Measurements from ENCODE around the gene ATG5.
"Not testable (repeated sequence)": the region's sequence is repeated elsewhere in the genome, so short reads cannot be mapped to it uniquely, and the experiment has no call there.

ATG5 gene

GRCh38 chr6:106257195-106257594, 68.4 kb downstream of the ATG5 start:
- DNase-seq (ENCODE audit: low spot score), result no peak

DNA sequence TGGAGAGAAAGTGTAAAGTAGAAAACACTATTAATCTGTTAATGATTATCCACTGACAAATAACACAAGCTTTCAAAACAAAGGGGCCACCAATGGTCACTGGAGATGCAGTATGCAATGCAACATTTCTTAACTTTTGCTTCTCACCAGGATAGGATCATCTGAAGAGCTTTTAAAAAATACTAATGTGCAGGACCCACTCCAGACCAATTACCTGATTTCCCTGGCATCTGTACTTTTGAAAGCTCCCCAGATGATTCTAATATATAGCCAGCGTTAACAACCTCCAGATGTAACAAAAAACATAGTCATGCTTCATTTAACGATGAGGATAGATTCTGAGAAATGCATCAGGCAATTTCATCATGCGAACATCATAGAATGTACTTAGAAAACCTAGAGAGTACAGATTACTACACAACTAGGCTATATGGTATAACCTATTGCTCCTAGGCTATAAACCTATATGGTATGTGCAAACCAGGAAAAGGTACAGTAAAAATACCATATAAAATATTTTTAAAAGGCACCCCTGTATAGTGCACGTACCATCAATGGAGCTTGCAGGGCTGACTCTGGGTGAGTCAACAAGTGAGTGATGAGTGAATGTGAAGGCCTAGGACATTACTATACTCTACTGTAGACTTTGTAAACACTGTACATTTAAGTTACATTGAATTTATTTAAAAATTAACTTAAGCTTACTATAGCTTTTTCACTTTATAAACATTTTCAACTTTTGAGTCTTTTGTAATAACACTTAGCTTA, 69.2 kb downstream of the ATG5 start:
- no peak for DNase-seq (ENCODE audit: low spot score)

GRCh38 chr6:106255306-106255705, 70.3 kb downstream of the ATG5 start:
- DNase-seq (ENCODE audit: low spot score), result no peak

- no peak for DNase-seq (ENCODE audit: low spot score)
These were observed 70.9 kb downstream of the ATG5 start for GRCh38 chr6:106254636-106255035.

DNA sequence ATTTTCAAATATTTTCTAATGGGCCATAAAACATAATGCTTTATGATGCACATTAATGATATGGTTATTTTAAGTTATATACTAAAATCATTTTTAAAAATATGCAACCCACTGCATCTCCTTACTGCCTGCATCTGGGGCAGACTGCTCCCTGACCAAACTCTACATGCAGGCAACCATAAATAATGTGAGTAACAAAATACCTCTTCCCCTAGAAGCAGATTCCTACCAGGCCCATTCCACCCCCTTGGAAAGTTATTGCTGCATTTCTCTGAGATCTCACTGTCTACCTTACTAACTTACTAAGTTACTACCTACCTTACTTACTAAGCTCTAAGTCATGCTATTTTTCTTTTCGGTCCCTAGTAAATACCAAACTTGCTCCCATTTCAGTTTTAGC, 71.8 kb downstream of the ATG5 start:
- peak; percentile 60 for DNase-seq (ENCODE audit: low spot score)

DNA sequence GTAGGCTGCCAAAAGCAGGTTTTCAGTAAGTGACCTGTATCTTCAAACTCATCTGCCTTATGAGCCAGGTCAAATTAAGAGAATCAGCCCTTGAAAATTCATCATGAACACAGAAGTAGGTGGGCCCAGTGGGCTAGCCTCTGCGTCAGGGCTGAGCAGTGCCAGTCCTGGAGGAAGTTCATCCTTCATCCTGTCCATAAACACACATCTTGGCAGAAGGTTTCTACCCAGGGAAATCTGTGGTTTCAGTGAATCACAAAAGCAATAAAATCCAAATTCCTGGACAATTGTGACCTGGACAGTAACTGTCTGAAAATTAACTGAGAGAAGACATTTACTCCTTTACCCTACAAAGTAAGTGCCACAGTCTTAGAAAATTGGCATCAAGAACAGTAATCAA, 72.4 kb downstream of the ATG5 start:
- DNase-seq (ENCODE audit: low spot score), result peak; percentile 85

DNA sequence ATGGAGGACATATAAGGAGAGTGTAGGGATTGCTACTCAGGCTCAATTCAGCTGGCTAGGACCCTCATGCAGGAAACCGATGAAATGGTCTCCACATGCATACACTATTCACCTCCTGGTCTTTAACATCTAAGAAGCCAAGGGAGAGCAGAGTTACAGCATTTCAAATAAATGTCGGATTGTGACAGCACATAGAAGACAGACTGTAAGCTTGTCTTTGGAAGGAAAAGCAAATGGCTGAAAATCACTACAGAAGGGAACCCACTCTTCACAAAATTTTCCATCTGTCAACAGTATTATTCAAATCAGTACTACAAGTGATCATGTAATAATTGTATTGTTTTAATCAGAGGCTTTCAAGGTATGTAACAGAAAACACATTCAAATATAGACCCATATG, 72.9 kb downstream of the ATG5 start:
- DNase-seq (ENCODE audit: low spot score), result no peak

DNA sequence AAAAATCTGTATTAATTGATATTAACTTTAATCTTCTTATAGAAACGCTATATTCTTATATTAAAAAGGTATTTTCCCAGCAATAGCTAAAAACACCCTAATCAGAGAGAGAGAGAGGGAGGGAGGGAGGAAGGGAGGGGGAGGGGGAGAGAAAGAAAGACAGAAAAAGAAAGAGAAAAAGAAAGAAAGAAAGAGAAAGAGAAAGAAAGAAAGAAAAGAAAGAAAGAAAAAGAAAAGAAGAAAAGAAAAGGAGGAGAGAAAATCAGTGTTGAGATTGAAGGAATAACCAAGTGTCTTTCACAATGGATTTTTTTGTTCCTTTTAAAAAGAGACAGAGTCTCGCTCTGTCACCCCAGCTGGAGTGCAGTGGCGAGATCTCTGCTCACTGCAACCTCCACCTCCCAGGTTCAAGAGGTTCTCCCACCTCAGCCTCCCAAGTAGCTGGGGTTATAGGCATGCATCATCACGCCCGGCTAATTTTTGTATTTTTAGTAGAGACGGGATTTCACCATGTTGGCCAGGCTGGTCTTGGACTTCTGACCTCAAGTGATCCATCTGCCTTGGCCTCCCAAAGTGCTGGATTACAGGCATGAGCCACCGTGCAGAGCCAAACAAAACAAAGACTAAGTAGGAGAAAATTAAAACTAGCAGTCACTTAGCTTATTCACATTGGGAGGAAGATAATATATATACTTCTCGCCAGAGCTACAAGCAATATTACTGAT, 73.9 kb downstream of the ATG5 start:
- DNase-seq (ENCODE audit: low spot score), result not testable (repeated sequence)

- DNase-seq (ENCODE audit: low spot score), result no peak
These were observed 74.6 kb downstream of the ATG5 start for GRCh38 chr6:106250953-106251352.

DNA sequence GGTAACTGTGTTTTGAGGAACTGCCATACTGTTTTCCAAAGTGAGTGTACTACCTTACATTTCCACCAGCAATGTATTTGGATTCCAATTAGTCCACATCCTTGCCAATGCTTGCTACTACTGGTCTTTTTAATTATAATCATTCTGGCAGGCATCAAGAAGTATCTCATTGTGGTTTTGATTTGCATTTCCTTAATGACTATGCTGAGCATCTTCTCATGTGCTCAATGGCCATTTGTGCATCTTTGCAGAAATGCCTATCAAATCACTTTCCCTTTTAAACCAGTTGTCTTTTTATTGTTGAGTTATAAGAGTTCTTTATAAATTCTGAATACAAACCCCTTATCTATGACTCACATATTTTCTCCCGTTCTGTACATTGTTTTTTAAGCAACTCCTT, 75.9 kb downstream of the ATG5 start:
- DNase-seq (ENCODE audit: low spot score), result no peak

GRCh38 chr6:106247733-106248132, 77.8 kb downstream of the ATG5 start:
- no peak for DNase-seq (ENCODE audit: low spot score)

DNA sequence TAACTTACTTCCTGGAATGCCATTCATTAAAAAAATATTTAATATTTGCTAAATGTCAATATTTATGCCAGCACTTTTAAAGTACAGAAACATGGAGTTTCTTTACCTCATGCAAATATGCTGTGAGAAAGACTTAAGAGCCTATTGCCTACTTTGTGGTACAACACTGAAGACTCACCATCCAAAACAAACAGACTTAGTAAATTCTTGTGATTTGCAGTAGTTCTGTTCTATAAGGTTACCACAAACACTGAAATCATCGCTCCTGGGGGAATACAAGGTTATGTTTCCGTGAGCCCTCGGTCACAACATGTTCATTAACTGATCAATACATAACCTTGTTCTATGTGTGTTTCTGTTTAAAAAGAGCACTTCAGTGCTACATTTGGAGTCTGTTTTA, 78.3 kb downstream of the ATG5 start:
- no peak for DNase-seq (ENCODE audit: low spot score)

DNA sequence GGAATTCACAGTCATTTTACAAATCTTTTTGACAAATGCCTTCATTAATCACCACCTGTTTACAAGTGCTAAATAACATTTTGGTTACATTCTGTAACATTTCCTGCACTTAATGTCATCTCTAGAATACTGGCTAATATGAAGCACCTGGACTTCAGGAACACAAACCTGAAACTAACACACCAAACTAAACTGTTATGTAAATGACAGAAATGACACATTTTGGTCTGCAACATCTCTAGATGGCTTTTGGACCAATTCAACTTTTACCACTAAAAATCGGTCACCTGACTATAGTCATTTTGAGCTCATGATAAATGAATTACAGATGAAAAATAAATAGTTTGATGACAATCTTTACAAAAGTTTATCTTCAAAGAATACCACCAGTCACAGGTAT, 80.6 kb downstream of the ATG5 start:
- DNase-seq (ENCODE audit: low spot score), result no peak

DNA sequence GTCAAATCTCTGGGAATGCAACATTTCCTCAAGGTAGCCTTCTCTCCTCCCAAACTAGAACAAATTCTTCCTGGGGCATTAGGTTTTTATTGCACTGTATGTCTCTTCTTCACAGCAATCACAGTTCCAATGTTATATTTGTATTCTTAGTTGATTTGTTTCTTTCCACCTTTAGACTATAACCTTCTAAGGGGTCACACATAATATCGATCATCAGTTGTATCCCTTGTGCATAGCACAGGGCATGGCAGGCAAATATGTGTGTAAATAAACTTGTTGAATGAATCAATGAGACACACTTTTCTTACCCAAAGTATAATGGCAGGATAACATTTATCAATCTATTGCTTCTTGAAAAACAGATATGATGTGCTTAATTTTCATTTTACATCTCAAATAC, 81.0 kb downstream of the ATG5 start:
- DNase-seq (ENCODE audit: low spot score), result no peak

GRCh38 chr6:106243261-106243660, 82.3 kb downstream of the ATG5 start:
- no peak for DNase-seq (ENCODE audit: low spot score)

- DNase-seq (ENCODE audit: low spot score), result no peak
These were observed 84.1 kb downstream of the ATG5 start for GRCh38 chr6:106241498-106241897.

DNA sequence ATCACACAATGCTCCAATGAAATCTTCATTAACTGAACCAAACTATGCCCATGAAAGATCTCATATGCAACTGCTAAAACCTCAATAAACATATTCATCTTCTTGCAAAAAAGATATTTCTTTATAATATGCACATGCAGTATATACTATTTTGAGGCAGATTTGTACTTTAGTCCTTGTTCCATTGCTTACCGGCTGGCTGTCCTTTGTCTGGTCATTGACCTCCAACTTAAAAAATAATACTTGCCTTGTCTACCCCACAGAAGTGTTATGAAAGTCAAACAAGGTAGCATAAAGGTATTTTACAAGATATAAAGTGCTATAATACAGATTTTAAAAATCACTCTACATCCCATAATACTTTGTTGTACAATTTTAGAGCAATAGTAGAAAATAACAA, 88.3 kb downstream of the ATG5 start:
- no peak for DNase-seq (ENCODE audit: low spot score)

DNA sequence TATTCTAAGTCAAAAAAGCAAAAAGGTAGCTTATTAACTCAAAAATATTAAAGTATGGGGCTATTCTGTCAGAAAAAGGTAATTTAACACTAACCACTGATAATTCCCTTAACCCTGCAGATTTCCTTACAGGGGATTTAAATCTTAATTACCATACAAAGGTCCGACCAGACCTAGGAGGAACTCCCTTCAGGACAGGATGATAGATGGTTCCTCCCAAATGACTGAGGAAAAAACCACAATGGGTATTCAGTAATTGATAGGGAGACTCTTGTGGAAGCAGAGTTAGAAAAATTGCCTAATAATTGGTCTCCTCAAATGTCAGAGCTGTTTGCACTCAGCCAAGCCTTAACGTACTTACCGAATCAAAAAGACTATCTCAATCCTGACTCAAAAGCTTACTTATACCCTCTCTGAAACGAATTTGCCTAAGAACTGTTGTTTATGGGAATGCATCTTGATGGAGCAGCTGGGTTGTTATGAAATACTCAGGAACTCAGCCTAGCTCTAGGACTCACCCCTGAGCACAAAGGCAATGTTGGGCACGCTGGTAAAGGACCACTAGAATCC, 95.6 kb downstream of the ATG5 start:
- not testable (repeated sequence) for DNase-seq (ENCODE audit: low spot score)

DNA sequence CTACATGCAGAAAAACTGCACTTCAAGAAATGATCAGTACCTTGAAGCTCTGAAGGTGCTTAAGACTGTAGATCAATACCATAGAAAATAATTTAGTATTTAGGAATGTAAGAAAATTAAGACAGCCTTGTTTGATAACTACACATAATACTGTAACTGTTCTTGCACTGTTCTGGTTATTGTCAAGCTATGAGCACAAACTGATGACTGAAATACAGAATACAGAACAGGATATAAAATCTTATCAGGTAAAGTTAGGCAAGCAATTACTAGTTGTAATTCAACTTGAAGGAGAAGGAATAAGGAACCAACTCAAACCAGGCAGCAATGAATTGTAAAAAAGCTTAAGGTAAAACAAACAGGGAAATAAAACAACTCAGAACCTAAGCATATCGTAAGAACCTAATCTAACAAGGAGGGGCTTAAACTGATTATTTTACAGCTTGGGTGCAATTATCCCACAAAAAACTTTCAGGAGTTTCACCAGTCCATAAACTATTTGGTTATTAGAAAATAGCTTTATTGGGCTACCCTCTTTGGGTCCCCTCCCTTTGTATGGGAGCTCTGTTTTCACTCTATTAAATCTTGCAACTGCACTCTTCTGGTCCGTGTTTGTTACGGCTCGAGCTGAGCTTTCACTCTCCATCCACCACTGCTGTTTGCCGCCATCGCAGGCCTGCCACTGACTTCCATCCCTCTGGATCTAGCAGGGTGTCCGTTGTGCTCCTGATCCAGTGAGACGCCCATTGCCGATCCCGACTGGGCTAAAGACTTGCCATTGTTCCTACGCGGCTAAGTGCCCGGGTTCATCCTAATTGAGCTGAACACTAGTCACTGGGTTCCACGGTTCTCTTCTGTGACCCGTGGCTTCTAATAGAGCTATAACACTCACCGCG, 97.7 kb downstream of the ATG5 start:
- no peak for DNase-seq (ENCODE audit: low spot score)

- DNase-seq (ENCODE audit: low spot score), result no peak
These were observed 98.9 kb downstream of the ATG5 start for GRCh38 chr6:106226676-106227075.

- no peak for DNase-seq (ENCODE audit: low spot score)
These were observed 100.0 kb downstream of the ATG5 start for GRCh38 chr6:106225581-106225980.

- peak; percentile 52 for DNase-seq (ENCODE audit: low spot score)
These were observed 102.1 kb downstream of the ATG5 start for GRCh38 chr6:106223300-106223930.

Measured in AG08395 (cell line).